K562 (cell line): Measurements from ENCODE around the gene MTRFR. TPM values are rescaled to one million over a fixed set of nuclear protein-coding genes. Genes with fewer than 3 reads are reported as not detected.

Experiments used
- C11orf30 ChIP-seq: fragments of 450-650 bp; IDR thresholded peaks from 2 replicates; pipeline ENCODE4 v1.6.1; 2016; ENCODE audit warnings: low read depth, mild to moderate bottlenecking
- CTBP1 ChIP-seq: fragments of 450-650 bp; IDR thresholded peaks from 2 replicates; pipeline ENCODE4 v1.6.1; 2016; ENCODE audit warnings: borderline replicate concordance
- EGR1 ChIP-seq: fragments of 450-650 bp; conservative IDR thresholded peaks from 2 replicates; pipeline ENCODE4 v1.6.1; 2017; ENCODE audit warnings: mild to moderate bottlenecking
- MAFF ChIP-seq: IDR thresholded peaks from 2 replicates; pipeline ENCODE4 v1.6.1; 2012; ENCODE audit warnings: low read length, improper control_type of control experiment
- MAFK ChIP-seq: IDR thresholded peaks from 2 replicates; pipeline ENCODE4 v1.6.1; 2011; ENCODE audit warnings: low read length, improper control_type of control experiment
- NFE2L1 ChIP-seq: fragments of 450-650 bp; IDR thresholded peaks from 2 replicates; pipeline ENCODE4 v1.6.1; 2016; ENCODE audit warnings: missing genetic modification characterization, low read depth, mild to moderate bottlenecking, missing compliant biosample characterization, moderate library complexity, borderline replicate concordance
- NFIC ChIP-seq: fragments of 450-650 bp; IDR thresholded peaks from 2 replicates; pipeline ENCODE4 v1.6.1; 2017; ENCODE audit warnings: mild to moderate bottlenecking, inconsistent platforms
- NRF1 ChIP-seq, 2 experiments: fragments of 450-650 bp; IDR thresholded peaks in 1 of 2; conservative IDR thresholded peaks in 1 of 2; 2 replicates each; pipeline ENCODE4 v1.6.1; 2014; ENCODE audit warnings: mild to moderate bottlenecking in 2 of 2
- ZNF347 ChIP-seq: fragments of 450-650 bp; formaldehyde crosslinking; IDR thresholded peaks from 2 replicates; pipeline ENCODE4 v1.4.0; 2020; ENCODE audit warnings: low read depth, mild to moderate bottlenecking, moderate library complexity
- polyA plus RNA-seq, 8 experiments: library from polyadenylated mRNA; depleted of rRNA in 4 of 8; stranded (reverse) in 5 of 8; unstranded in 3 of 8; fragments of >200 nt; fragmentation: Nextera tagmentation in 2 of 8; fragmentation: Illumina TruSeq in 1 of 8; extraction: Ambion mirVana in 2 of 8; extraction: Trizol in 1 of 8; gene quantifications; 2 replicates each; pipeline versions ENCODE4 v1.2.1 to v1.2.3, GENCODE V29; 2011 to 2014; ENCODE audit warnings: inconsistent platforms in 1 of 8, missing spikeins in 1 of 8
- total RNA-seq, 7 experiments: library from RNA; depleted of rRNA in 6 of 7; stranded (reverse); fragments of >200 nt in 6 of 7; fragmentation: Illumina TruSeq in 2 of 7; extraction: Trizol in 2 of 7; gene quantifications; 2 replicates each; pipeline versions ENCODE4 v1.2.1 to v1.2.3, GENCODE V29; 2011 to 2021; ENCODE audit warnings: low replicate concordance in 1 of 7
- TF ChIP-seq, protein P1 (sequence below): fragments of 450-650 bp; IDR thresholded peaks from 2 replicates; pipeline ENCODE4 v1.6.1; 2017; ENCODE audit warnings: antibody characterized with exemption, mild to moderate bottlenecking
- TF ChIP-seq, protein P2 (sequence below): sonication (generic); formaldehyde crosslinking; IDR thresholded peaks from 2 replicates; pipeline ENCODE4 v1.8.0; 2022; ENCODE audit warnings: missing genetic modification reagents, mild to moderate bottlenecking, moderate library complexity, borderline replicate concordance
- TF ChIP-seq, protein P3 (sequence below): fragments of 450-650 bp; IDR thresholded peaks from 2 replicates; pipeline ENCODE4 v1.6.1; 2018; ENCODE audit not compliant: partially characterized antibody
- TF ChIP-seq, protein P4 (sequence below), 3 experiments: fragments of 200-800 bp in 1 of 3; sonication (Bioruptor generic) in 1 of 3; sonication (generic) in 1 of 3; formaldehyde crosslinking in 1 of 3; IDR thresholded peaks; 2 replicates each; pipeline versions ENCODE4 v1.6.1 to v1.8.0; 2016 to 2022; ENCODE audit warnings: mild to moderate bottlenecking in 2 of 3, missing compliant biosample characterization in 2 of 3, missing genetic modification characterization in 2 of 3, missing genetic modification reagents in 1 of 3

The MTRFR gene
- total and polyA plus RNA-seq, 9 of the 15 experiments (the other 6 are each of a cell fraction or from before 2014, with no cell fraction given), result 16.7 to 55.6 (median 34.7) TPM

DNA sequence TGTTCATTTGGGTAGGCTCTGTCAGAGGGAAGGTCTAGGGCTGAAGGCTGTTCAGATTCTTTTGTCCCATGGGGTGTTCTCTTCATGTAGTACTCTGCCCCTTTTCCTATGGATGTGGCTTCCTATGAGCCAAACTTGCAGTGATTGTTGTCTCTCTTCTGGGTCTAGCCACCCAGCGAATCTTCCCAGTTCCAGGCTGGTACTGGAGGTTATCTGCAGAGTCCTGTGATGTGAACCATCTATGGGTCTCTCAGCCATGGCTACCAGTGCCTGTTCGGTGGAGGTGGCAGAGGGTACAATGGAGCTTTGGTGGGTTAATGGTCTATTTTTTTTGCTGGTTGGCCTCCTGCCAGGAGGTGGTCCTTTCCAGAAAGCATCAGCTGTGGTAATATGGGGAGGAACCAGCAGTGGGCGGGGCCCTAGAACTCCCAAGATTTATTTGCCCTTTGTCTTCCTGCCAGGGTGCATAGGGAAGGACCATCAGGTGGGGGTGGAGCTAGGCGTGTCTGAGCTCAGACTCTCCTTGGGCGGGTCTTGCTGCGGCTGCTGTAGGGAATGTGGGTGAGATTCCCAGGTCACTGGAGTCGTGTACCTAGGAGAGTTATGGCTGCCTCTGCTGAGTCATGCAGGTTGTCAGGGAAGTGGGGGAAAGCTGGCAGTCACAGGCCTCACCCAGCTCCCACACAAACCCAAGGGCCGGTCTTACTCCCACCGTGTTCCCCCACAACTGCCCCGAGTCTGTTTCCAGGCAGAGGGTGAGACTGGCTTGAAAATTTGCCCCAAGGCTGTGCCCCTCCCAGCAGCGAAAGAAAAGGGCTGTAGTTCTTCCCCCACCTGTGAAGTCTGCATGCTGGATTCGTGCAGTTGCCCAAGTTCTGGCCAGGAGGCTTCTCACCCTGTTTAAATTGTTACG lies 17.5 kb downstream of the MTRFR start (continued):
- TF ChIP-seq, protein P1, sequence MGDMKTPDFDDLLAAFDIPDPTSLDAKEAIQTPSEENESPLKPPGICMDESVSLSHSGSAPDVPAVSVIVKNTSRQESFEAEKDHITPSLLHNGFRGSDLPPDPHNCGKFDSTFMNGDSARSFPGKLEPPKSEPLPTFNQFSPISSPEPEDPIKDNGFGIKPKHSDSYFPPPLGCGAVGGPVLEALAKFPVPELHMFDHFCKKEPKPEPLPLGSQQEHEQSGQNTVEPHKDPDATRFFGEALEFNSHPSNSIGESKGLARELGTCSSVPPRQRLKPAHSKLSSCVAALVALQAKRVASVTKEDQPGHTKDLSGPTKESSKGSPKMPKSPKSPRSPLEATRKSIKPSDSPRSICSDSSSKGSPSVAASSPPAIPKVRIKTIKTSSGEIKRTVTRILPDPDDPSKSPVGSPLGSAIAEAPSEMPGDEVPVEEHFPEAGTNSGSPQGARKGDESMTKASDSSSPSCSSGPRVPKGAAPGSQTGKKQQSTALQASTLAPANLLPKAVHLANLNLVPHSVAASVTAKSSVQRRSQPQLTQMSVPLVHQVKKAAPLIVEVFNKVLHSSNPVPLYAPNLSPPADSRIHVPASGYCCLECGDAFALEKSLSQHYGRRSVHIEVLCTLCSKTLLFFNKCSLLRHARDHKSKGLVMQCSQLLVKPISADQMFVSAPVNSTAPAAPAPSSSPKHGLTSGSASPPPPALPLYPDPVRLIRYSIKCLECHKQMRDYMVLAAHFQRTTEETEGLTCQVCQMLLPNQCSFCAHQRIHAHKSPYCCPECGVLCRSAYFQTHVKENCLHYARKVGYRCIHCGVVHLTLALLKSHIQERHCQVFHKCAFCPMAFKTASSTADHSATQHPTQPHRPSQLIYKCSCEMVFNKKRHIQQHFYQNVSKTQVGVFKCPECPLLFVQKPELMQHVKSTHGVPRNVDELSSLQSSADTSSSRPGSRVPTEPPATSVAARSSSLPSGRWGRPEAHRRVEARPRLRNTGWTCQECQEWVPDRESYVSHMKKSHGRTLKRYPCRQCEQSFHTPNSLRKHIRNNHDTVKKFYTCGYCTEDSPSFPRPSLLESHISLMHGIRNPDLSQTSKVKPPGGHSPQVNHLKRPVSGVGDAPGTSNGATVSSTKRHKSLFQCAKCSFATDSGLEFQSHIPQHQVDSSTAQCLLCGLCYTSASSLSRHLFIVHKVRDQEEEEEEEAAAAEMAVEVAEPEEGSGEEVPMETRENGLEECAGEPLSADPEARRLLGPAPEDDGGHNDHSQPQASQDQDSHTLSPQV, result peak; percentile 39; the same call in 1 of the 2 replicates
- TF ChIP-seq, protein P2, sequence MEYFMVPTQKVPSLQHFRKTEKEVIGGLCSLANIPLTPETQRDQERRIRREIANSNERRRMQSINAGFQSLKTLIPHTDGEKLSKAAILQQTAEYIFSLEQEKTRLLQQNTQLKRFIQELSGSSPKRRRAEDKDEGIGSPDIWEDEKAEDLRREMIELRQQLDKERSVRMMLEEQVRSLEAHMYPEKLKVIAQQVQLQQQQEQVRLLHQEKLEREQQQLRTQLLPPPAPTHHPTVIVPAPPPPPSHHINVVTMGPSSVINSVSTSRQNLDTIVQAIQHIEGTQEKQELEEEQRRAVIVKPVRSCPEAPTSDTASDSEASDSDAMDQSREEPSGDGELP (CRISPR knock-in tag), result peak; percentile 75
- TF ChIP-seq CTBP1, result peak; percentile 58; the same call in 1 of the 2 replicates
- TF ChIP-seq C11orf30, result peak; percentile 80
- TF ChIP-seq NRF1 (conservative IDR thresholded peaks at IDR 0.05 in 1 of 2, IDR thresholded peaks at IDR 0.05 in 1 of 2), result 0 out of 4 replicates have a peak, but pooled peaks of 1 of the 2 experiments have one; percentile 34
- TF ChIP-seq MAFK, result peak; percentile 44; the same call in 1 of the 2 replicates
- TF ChIP-seq EGR1, result peak; percentile 2; the same call in 1 of the 2 replicates
- TF ChIP-seq, protein P3, sequence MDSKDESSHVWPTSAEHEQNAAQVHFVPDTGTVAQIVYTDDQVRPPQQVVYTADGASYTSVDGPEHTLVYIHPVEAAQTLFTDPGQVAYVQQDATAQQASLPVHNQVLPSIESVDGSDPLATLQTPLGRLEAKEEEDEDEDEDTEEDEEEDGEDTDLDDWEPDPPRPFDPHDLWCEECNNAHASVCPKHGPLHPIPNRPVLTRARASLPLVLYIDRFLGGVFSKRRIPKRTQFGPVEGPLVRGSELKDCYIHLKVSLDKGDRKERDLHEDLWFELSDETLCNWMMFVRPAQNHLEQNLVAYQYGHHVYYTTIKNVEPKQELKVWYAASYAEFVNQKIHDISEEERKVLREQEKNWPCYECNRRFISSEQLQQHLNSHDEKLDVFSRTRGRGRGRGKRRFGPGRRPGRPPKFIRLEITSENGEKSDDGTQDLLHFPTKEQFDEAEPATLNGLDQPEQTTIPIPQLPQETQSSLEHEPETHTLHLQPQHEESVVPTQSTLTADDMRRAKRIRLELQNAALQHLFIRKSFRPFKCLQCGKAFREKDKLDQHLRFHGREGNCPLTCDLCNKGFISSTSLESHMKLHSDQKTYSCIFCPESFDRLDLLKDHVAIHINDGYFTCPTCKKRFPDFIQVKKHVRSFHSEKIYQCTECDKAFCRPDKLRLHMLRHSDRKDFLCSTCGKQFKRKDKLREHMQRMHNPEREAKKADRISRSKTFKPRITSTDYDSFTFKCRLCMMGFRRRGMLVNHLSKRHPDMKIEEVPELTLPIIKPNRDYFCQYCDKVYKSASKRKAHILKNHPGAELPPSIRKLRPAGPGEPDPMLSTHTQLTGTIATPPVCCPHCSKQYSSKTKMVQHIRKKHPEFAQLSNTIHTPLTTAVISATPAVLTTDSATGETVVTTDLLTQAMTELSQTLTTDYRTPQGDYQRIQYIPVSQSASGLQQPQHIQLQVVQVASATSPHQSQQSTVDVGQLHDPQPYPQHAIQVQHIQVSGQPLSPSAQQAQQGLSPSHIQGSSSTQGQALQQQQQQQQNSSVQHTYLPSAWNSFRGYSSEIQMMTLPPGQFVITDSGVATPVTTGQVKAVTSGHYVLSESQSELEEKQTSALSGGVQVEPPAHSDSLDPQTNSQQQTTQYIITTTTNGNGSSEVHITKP, result peak; percentile 50
- peak; percentile 34; the same call in 1 of the 2 replicates for TF ChIP-seq NFE2L1 (tag)
- peak; percentile 15; the same call in 1 of the 2 replicates for TF ChIP-seq MAFF
- peak; percentile 96 for TF ChIP-seq NFIC
- TF ChIP-seq, protein P4, sequence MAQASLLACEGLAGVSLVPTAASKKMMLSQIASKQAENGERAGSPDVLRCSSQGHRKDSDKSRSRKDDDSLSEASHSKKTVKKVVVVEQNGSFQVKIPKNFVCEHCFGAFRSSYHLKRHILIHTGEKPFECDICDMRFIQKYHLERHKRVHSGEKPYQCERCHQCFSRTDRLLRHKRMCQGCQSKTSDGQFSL (CRISPR knock-in tag; IDR thresholded peaks at IDR 0.05), result 0 out of 2 replicates have a peak, but pooled peaks have one; percentile 14
- TF ChIP-seq, protein P4 (tag; IDR thresholded peaks at IDR 0.05), result no peak
- no peak for TF ChIP-seq ZNF347 (CRISPR knock-in tag)
